ENCODE results near the gene RTN4RL1. TPM values are rescaled to one million over a fixed set of nuclear protein-coding genes. Genes with fewer than 3 reads are reported as not detected.

RTN4RL1 gene
- total and polyA plus RNA-seq, 9 of the 15 experiments (the other 6 are each of a cell fraction or from before 2014, with no cell fraction given), result 0.04 to 0.06 (median 0.04) TPM; not detected in 5

- intact Hi-C loops (cut with micrococcal nuclease), result no loop called here
- no peak for FAIRE-seq
These were observed 69.0 kb downstream of the RTN4RL1 start for GRCh38 chr17:1956134-1956533.

More at GRCh38 chr17:1956134-1956533, 69.0 kb downstream of the RTN4RL1 start:
- H3K9ac ChIP-seq (ENCODE audit: insufficient read depth in 1 of 2, low read depth in 2 of 2, low read length in 2 of 2), result no peak overlapping the region
- H3K27ac ChIP-seq (ENCODE audit: extremely low read depth, low read depth, low read length), result no peak overlapping the region
- peaks cover 0 to 16% of the 10 kb centered on the region in 2 experiments; a peak in 2 of 5 replicates for H3K27me3 ChIP-seq (ENCODE audit: control insufficient read depth in 2 of 2, insufficient read depth in 2 of 2, low read length in 2 of 2)
- ChIA-PET CTCF (ENCODE audit: low intra/inter-chr PET ratio) (no interaction called here), POLR2A (interaction anchor here (1.0 kb wide), 1 partner anchor 19 kb away, joined by 3 read pairs; no protein-coding TSS in a partner anchor)
- H3K4me2 ChIP-seq (ENCODE audit: insufficient read depth, low read length), result no peak overlapping the region
- BruUV-seq (replicated peaks), result no TSS peak
- H3K36me3 ChIP-seq (ENCODE audit: control insufficient read depth, insufficient read depth, low read length), result no peaks in the 10 kb centered on the region
- no peak overlapping the region for H3K4me3 ChIP-seq
- H2AFZ ChIP-seq (ENCODE audit: low read depth, low read length), result no peak overlapping the region
- no peaks in the 10 kb centered on the region for H3K9me1 ChIP-seq (ENCODE audit: control insufficient read depth, insufficient read depth, low read length)
- peaks cover 0 to 6% of the 10 kb centered on the region in 2 experiments; a peak in 2 of 5 replicates for H3K4me1 ChIP-seq (replicated peaks in 1 of 2; ENCODE audit: control insufficient read depth in 2 of 2, insufficient read depth in 2 of 2, low read length in 2 of 2)
- no peaks in the 10 kb centered on the region for H3K79me2 ChIP-seq (ENCODE audit: control insufficient read depth, insufficient read depth, low read length)
- no peaks in the 10 kb centered on the region for H3K9me3 ChIP-seq (replicated peaks; ENCODE audit: control insufficient read depth, insufficient read depth, low read depth, low read length)
- no peak for DNase-seq (ENCODE audit: extremely low read depth in 1 of 4, low spot score in 3 of 4)
- H4K20me1 ChIP-seq (replicated peaks; ENCODE audit: control insufficient read depth, insufficient read depth, low read length), result no peaks in the 10 kb centered on the region
- TF ChIP-seq ZNF436 (CRISPR knock-in tag; IDR thresholded peaks at IDR 0.05) (no peak), ZBTB5 (IDR thresholded peaks at IDR 0.05) (no peak), HMGXB4 (CRISPR knock-in tag; IDR thresholded peaks at IDR 0.05) (no peak), NELFE (IDR thresholded peaks at IDR 0.05; ENCODE audit: insufficient read depth, insufficient read length) (no peak), ZNF586 (CRISPR knock-in tag; conservative IDR thresholded peaks at IDR 0.05) (no peak)
- no peak for ATAC-seq
- 13% methylated on average over 13 of the region's 13 CpGs for WGBS (ENCODE audit: insufficient coverage, low coverage, missing lambda C conversion rate)
- in situ Hi-C loops (cut with MboI), result no loop called here
